A204.1 (cell line): ENCODE data around the gene CD7.

Experiments used
- FAIRE-seq: peaks from 2 replicates; lab custom pipeline; 2012; peaks lifted over from hg19 to GRCh38; lab: Jason Lieb, UNC

The CD7 gene

DNA sequence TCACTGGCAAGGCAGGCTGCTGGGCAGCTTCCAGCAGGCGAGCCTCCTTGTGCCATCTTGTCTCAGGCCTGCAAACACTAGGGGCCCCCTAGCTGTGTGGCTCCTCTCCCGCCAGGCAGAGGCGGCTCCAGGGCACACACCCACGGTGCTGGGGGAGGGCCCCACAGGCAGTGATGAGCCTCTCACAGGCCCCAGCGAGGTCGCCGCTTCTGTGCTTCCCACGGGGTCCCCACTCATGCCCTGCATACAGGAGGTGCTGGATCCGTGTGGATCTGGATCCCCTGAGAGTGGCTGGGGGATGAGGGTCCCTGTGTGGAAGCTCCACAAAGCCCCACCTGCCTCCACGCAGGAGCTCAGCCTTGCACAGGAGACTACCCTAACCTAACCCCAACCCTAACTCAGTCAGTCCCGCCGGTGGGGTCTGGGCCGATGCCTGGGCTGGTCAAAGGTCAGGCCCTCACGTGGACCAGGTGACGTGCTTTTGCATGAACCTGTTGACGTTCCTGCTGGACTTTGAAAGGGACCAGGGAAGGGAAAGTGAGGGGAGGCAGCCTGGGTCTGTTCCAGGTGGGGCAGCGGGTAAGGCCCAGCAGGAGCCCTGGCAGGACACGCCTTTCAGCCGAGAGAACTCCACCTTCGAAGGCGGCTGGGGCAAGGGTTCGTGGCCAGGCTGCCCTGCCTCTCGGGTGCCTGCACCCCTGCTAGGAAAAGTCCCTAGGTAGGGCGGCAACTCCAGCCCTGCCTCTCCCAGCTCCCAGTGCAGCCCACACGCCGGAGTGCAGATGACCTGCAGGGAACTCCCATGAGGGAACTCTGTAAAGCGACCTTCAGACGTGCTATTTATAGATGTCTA is 11.0 kb upstream of the CD7 start:
- FAIRE-seq = no peak

DNA sequence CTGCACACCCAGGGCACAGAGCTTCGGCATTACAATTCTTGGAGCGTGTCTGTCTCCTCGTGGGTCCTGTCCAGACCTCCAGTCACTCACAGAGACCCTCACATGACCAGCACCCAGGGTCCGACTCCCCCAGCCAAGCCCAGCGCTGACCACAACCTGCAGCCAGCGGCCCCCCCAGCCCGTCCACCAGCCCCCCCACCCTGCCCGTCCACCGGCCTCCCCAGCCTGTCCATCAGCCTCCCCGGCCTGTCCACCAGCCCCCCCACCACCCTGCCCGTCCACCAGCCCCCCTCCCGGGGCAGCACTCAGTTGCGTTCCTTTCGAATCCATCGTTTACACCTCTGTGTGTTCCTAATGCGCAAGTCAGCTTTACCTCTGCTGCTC is 10.3 kb upstream of the CD7 start:
- no peak for FAIRE-seq

DNA sequence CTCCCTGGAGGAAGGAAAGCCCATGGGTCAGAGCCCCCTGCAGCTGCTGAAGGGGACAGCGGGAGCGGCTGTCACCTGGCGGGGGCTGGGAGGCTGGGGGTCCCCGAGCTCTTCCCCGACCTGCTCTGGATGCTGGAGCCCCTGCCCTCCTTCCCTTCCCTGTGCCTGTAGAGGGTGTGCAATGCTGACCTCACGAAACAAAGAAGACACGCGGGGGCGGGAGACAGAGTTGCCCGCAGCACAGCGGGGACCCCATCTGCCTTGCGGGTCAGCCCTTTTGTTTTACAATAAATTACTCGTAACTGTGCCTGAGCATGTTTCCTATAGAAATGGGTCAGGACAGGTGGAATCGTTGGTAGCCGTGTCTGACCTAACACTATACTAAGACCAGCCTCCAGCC is 9.9 kb upstream of the CD7 start:
- no peak for FAIRE-seq

DNA sequence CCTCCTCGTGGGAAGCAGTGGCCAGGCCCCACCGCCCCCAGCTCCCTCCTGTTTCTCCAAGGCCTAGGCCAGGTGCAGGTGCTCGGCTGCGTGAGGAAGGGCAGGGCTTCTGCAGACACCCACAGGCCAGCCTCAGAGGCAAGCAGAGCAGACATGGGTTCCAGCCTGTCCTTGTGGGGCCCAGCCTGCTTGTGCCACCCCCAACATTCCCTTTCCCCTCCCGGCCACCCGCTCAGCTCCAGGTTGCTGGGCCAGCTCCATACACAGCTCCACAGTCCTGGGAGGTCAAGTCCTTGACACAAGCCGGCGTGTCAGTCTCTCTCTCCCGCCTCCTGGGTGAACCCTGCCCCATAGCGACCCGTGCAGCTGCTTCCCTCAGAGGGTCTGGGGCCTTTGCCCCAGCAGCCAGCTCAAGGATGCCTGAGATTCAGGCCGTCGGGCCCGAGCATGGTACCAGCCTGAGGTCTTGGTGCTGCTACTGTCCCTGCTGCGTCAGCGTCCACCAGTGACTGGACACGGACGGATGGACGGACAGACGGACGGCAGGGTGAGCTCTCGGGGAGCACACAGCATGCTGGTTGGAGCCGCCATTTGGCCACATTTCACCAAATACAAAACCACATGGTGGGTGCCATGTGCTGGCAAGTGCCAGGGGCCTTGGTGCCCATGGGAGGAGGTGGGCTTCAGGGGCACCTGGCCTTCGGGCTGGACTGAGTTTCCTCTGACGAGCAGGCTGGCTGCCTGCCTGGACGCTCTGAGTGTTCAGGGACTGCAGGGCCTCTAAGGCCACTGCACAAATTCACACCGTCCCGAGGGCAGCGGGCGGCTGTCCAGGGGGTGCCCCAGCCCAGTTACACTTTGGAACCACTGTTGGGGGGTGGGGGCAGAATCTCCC is 8.1 kb upstream of the CD7 start:
- FAIRE-seq = no peak

DNA sequence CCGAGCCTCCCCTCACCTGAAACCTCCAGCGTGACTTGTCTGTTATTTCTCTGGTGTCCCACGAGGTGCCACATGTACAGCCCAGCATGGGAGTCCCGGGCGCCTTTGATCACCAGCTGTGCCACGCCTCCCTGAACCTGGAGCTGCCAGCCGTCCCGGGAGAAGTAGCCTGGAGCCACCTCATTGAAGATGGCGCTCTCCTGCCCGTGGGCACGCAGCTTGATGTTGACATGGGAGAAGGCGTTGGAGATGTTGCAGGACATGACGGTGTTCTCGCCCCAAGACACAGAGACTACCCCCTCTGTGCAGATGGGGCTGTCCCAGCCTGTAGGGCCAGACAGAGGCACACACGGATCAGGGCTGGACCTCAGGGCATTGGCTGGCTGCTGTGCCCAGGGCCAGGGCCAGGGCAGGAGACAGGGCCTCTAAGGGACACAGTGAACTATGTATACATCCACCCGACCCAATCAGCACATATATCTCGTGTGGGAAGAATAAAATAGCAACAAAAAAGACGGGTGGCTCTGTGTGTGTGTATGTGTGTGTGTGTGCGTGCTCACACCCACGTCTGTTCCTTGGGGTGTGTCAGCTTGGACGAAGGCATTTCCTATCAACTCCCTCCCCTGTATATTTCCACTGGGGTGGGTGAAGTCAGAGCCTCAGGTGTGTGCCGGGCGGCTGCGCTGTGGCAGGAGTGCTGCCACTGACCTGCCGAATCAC is 7.3 kb upstream of the CD7 start:
- no peak for FAIRE-seq

DNA sequence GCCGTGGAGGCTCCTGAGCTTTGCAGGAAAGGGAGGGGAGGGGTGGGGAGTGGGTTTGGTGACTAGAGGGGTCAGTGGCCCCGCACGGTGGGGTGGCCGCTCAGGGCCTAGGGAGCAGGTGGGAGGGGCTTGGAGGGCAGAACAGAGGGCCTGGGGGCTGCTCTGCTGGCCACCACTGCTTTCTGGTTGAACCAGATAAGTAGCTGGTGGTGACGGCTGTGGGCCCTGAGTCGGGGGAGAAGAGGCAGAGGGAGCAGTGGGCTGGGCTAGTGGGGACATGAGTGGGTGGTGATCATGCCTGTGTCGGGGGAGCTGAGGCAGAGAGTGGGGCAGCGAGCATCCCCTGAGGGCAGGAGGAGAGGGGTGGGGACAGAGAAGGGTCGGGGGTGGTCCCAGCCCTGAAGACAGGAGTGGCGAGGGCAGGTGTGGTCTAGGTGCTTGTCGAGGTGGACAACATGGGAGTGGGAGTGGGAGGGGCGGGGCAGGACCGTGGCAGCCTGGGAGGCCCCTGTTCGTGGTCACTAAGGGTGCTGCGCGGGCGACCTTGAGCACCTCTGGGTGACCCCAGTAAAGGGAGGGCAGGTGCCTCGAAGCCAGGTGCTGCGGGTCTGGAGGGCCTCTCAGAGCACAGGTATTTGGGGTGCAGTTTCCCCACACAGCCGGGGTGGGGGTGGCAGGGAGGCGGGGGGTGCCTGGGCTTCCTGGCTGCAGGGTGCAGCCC is 6.3 kb upstream of the CD7 start:
- FAIRE-seq = no peak

DNA sequence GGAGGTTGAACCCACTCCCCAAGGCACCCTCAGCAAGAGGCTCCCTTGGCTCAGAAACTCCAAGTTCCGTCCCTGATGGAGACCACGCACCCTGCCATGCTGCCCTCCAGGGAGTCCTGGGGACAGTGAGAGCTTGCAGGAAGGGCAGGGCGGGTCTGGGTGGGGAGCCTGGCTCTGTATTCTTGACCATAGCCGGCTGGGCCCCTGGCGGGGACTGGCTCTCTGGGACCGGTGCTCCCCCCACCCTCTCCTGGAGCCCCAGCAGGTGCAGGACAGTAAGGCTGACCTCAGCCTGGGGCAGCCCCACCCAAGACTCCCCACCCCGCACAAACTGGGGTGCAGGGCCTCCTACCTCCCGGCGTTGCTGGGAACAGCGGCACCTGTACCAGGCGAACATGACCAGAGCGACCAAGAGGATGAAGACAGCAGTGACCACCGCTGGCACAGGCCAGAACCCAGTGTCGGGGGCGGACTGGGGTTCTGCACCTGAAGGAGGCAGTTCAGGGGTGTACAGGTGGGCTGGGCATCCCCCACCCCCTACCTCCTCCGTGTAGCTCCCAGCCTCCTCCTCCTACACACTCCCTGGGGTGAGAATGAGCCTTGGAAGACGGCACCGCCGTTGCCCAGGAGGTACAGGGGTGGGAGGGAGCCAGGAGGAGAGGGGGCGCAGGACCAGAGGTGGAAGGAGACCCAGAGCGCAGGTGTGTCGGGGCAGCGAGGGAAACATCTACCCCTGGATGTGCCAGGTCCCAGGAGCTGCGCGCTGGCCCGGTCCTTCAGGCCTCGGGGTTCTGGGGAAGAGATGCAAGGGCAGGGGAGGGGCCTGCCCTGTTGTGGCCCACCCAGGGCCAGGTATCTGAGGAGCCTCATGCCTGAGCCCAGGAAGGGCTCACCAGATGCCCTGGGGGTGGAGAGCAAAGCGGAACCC is 5.4 kb upstream of the CD7 start:
- no peak for FAIRE-seq

DNA sequence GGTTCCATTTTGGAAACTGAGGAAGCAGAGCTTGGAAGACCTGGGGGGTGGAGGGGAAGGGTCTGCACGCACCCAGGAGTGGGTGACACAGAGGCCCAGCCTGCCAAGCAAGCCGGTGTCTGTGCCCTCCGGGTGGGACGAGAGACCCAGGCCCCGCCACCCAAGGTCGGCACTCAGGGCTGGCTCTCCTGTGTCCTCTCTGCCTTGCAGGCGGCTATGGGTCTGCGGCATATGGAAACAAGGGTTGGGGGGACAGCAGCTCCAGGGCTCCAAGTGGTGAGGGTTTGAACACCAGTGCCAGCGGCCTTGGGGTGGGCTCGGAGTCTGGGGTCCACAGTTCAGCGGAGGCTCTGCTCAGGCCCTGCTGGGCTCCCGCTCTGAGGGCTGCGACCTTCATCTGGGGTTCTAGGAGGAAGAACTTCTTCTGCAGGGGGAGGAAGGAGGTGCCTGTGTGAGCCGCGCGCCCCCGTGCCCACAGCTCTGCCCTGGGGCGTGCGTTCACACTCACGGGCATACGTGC is 4.6 kb upstream of the CD7 start:
- FAIRE-seq = no peak

DNA sequence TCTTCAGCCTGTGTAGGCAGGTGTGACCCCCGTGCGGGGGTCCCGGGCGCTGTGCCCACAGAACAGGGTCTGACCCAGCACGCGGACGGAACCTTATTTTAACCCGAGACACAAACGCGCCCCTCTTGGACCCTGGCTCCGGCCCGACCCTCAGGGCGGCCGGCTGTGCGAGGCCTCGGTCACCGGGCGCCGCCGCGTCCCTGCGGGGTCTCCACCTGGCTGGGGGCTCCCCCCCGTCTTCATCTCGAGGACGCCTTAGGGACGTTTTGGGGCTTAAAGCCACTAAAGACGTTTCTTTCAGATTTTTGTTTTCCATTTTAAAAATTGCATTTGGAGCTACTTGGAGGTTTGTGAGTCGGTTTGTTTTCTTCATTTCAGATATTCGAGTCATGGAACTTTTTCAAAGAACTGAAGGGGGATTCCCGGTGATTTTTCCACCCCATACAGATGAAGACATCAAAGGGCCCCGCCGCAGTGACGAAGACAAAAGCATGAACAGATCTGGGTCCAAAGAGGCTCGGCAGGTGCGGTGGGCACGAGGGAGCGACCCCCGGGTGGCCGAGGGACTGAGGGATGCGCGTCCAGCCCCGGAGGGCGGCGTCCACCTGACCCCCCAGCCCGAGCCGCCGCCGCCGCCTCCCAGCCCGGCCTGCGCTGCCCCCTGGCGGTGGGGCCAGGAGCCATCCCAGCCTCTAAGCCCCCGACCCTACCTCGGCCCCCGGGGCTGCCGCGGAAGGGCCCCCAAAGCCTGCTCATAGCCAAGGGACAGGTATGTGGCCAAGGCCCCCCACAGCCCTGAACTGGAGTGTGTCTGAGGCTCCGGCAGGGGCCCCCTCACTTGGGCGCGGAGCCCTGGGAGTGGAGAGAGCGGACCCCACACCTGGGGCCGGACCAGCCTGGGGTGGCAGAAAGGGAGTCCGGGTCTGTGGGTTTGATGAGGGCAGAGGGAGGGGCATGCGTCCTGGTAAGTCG is 3.8 kb upstream of the CD7 start:
- FAIRE-seq = no peak

DNA sequence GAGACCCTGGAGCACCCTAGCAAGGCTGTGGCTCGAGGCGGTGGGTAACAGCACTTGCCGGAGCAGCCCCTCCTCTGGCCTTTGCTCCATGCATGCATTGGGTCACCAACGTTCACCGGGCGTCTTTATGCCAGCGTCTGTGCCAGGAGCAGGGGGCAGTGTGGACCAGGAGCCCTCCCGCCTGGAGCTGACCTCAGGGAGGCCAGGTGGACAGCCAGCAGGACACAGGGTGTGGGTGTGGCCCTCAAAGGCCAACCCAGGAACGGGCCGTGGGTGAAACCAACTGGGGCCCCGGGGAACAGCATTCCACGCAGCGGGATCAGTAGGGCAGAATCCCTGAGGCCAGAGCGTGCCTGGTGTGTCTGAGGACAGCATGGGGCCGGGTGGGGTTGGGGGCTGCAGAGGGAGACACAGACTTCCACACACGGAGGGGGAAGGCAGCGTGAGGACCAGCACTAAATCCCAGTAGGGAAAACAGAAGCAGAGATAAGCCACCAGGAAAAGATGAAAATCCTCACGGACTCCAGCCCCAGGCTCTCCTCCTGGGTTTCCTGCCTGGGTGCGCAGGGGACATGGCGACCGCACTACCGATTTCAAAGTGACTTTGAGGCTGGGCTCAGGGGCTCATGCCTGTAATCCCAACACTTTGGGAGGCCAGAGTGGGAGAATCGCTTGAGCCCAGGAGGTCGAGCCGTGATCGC is 2.9 kb upstream of the CD7 start:
- no peak for FAIRE-seq

DNA sequence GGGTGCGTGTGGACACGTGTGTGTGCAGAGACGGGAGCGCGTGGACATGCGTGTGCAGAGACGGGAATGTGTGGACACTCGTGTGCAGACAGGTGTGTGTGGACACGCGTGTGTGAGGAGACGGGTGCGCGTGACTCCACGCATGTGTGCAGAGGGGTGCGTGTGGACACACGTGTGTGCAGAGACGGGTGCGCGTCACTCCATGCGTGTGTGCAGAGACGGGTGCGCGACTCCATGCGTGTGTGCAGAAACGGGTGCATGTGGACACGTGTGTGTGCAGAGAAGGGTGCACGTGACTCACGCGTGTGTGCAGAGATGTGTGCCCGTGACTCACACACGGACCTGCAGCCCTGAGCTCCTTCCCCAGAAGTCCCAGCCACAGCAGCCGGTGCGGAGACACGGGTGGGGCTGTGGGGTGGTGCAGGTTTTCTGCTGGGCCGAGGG is 2.2 kb upstream of the CD7 start:
- no peak for FAIRE-seq

DNA sequence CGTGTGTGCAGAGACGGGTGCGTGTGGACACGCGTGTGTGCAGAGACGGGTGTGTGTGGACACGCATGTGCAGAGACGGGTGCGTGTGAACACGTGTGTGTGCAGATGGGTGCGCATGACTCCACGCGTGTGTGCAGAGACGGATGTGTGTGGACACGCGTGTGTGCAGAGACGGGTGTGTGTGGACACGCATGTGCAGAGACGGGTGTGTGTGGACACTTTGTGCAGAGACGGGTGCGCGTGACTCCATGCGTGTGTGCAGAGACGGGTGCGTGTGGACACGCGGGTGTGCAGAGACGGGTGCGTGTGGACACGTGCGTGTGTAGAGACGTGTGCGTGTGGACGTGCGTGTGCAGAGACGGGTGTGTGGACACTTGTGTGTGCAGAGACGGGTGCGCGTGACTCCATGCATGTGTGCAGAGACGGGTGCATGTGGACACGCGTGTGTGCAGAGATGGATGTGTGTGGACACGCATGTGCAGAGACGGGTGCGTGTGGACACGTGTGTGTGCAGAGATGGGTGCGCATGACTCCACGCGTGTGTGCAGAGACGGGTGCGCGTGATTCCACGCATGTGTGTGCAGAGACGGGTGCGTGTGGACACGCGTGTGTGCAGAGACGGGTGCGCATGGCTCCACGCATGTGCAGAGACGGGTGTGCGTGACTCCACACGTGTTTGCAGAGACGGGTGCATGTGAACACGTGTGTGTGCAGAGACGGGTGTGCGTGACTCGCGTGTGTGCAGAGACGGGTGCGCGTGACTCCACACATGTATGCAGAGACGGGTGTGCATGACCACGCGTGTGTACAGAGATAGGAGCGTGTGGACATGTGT is 1.6 kb upstream of the CD7 start:
- FAIRE-seq = no peak

DNA sequence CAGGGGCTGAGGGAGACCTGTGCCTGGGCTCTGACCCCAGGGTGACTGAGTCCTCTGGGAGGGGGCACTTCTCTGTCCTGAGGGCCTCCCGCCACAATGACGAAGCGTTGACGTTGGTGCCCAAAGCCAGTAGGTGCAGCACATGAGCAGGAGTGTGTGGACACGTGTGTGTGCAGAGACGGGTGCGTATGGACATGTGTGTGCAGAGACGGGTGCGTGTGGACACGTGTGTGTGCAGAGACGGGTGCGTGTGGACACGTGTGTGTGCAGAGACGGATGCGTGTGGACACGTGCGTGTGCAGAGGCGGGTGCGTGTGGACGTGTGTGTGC is 726 bp upstream of the CD7 start:
- no peak for FAIRE-seq

DNA sequence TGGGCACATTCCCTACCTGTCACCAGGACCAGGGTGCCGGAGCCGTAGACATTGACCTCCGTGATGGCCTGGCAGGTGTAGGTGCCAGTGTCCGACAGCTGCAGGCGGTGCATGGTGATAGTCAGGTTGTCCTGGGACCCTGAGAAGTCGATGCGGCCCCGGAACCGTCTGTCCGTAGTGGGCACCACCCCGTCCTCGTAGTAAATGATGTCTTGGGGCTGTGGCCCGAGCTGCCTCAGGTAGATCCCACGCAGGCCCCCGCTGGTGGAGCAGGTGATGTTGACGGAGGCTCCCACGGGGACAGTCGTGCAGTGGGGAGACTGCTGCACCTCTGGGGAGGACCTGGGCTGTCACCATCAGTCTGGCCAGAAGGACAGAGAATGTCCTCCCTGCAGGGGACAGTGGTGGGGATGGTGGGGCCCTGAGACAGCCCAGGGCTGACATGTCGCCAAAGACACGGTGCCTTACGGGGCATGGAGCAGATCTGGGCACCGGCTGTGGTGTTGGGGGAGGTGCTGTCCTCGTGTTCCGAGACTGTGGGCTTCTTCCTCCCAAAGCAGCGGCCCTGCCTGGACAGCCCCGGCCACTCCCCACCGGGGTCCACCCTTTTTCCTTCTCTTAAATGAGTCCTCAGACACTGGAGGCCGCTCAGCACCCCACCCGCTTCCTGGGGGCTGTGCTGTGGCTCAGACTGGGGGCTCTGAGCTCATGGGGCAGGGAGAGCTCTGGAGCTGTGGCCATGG is 586 bp downstream of the CD7 start:
- no peak for FAIRE-seq

DNA sequence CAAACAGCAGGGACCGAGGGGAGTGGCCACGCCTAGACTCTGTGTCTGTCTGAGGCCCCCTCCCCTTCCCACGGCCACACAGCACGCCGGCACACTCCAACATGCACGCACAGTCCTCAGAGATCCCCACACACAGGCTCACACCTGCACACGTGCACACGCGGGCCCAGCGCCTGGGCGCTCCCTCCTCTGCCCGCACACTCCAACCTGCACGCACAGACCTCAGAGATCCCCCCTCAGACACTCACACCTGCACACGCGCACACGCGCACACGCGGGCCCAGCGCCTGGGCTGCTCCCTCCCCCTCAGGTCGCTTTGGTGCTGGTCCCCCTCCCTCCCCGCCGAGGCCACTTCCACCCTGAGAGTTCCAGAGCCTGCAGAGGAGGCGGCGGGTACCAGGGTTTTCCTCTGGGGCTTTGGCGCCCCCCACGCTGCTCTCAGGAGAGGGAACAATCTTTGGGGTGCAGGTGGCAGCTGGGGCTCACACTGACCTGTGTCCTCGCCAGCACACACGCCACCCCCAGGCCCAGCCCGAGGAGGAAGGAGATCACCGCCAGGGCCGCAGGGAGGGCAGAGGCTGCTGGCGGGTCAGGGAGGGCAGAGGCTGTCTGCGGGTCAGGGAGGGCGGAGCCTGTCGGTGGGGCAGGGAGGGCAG is 1.6 kb downstream of the CD7 start:
- no peak for FAIRE-seq

DNA sequence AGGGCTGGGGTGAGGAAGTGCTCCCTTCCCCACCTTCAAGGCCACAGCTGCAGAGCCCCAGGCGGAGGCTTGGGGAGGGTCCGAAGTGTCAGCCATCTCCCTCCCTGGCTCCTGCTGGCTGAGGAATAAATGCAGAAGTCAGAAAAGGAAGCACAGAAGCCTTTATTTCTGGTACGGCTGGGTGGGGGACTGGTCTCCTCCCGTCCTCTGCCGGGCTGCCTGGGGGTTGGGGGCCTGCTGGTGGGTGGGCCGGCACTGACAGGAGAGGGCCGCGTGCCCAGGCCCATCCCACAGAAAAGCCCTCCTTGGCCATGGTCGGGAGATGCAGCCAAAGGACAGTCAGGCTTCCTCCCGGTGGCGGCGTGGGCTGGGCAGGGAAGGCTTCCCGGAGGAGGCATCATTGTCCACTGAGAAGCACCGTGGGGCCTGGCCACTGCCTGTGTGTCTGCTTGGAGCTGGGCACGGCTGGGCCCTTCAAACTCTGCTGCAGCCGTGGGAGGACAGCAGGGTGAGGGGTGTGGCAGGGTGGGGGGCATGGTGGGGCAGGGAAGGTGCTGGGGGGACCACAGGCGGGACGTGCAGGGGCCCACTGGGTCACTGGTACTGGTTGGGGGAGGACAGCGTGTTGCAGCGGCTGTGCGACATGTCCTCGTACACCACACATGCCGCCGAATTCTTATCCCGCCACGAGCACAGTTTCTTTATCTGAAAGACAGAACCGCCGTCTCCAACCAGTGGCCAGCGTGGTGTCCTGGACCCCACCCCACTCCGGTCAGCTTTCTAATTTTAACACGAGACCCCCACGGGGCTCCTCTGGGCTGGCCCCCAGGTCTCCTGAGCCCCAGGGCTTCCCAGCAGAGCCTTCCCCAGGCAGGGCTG is 2.4 kb downstream of the CD7 start:
- no peak for FAIRE-seq
